ENCODE measurements around the gene OR10K1.
"Not testable (repeated sequence)": the region's sequence is repeated elsewhere in the genome, so short reads cannot be mapped to it uniquely, and the experiment has no call there.

The OR10K1 gene

GRCh38 chr1:158461534-158461933 lies at the start of gene OR10K1:
Gene OR10K1 (plus strand): TSS chr1:158461834. CDS start chr1:158465562, 3,728 bp downstream.
- DNase-seq: no peak

GRCh38 chr1:158414651-158415345 lies 46.8 kb upstream of the OR10K1 start:
- DNase-seq: no peak

GRCh38 chr1:158417586-158417985 lies 44.0 kb upstream of the OR10K1 start:
- DNase-seq: no peak

GRCh38 chr1:158422212-158422611 lies 39.4 kb upstream of the OR10K1 start:
- DNase-seq: no peak

GRCh38 chr1:158425027-158425426 lies 36.6 kb upstream of the OR10K1 start:
- no peak for DNase-seq

GRCh38 chr1:158426137-158426536 lies 35.5 kb upstream of the OR10K1 start, which contains the start of gene OR10K2:
Gene OR10K2 (minus strand): TSS chr1:158426237. CDS start chr1:158420866, 5,371 bp downstream.
- no peak for DNase-seq

- DNase-seq: not testable (repeated sequence)
Observed at GRCh38 chr1:158430163-158430562, 31.5 kb upstream of the OR10K1 start.

GRCh38 chr1:158434741-158435140 lies 26.9 kb upstream of the OR10K1 start:
- no peak for DNase-seq

GRCh38 chr1:158445376-158445775 lies 16.3 kb upstream of the OR10K1 start:
- no peak for DNase-seq

GRCh38 chr1:158454537-158454936 lies 7.1 kb upstream of the OR10K1 start:
- no peak for DNase-seq

- no peak for DNase-seq
Observed at GRCh38 chr1:158457246-158457645, 4.4 kb upstream of the OR10K1 start.

- DNase-seq: no peak
Observed at GRCh38 chr1:158458263-158458662, 3.4 kb upstream of the OR10K1 start.

GRCh38 chr1:158471920-158472319 lies 10.3 kb downstream of the OR10K1 start, which contains the start of gene OR10R2:
Gene OR10R2 (plus strand): TSS chr1:158472220. CDS start chr1:158472326, 106 bp downstream.
- DNase-seq: no peak

GRCh38 chr1:158485455-158485854 lies 23.8 kb downstream of the OR10K1 start:
- peak; percentile 48 for DNase-seq

- DNase-seq: no peak
Observed at GRCh38 chr1:158491316-158491715, 29.7 kb downstream of the OR10K1 start.

GRCh38 chr1:158493054-158493453 lies 31.4 kb downstream of the OR10K1 start:
- no peak for DNase-seq

- DNase-seq: no peak
Observed at GRCh38 chr1:158494796-158495195, 33.2 kb downstream of the OR10K1 start.

GRCh38 chr1:158496374-158496773 lies 34.7 kb downstream of the OR10K1 start:
- DNase-seq: no peak

GRCh38 chr1:158506369-158506987 lies 44.8 kb downstream of the OR10K1 start:
- DNase-seq: no peak

GRCh38 chr1:158507511-158507910 lies 45.9 kb downstream of the OR10K1 start:
- no peak for DNase-seq

GRCh38 chr1:158509471-158510156 lies 48.0 kb downstream of the OR10K1 start:
- no peak for DNase-seq

- no peak for DNase-seq
Observed at GRCh38 chr1:158516966-158517365, 55.3 kb downstream of the OR10K1 start.

Data from NCI-H1092 (cell line).